Neural crest cell (in vitro differentiated cells): ENCODE measurements around the gene EVC. TPM values are rescaled to one million over a fixed set of nuclear protein-coding genes. Genes with fewer than 3 reads are reported as not detected.

Experiments used
- DNase-seq: peaks from one replicate; pipeline ENCODE4 v3.0.0; 2021; ENCODE audit warnings: low read depth, mixed read lengths, low spot score
- H3K27ac Mint-ChIP-seq: one replicate; pipeline ENCODE4 v1.8.0; 2021; ENCODE audit warnings: mild to moderate bottlenecking, mixed read lengths; ENCODE audit not compliant: unreplicated experiment
- H3K27me3 Mint-ChIP-seq: 2 replicates; pipeline ENCODE4 v1.8.0; 2021; ENCODE audit warnings: low read depth, mild to moderate bottlenecking, mixed read lengths
- H3K36me3 Mint-ChIP-seq: 2 replicates; pipeline ENCODE4 v1.8.0; 2021; ENCODE audit warnings: low read depth, mild to moderate bottlenecking, mixed read lengths
- H3K4me1 Mint-ChIP-seq: 2 replicates; pipeline ENCODE4 v1.8.0; 2021; ENCODE audit warnings: mixed read lengths
- H3K4me3 Mint-ChIP-seq: one replicate; pipeline ENCODE4 v1.8.0; 2021; ENCODE audit warnings: mild to moderate bottlenecking, mixed read lengths
- H3K9me3 Mint-ChIP-seq: 2 replicates; pipeline ENCODE4 v1.8.0; 2021; ENCODE audit warnings: mixed read lengths
- CTCF ChIP-seq: fragments of 200-600 bp; sonication (generic); conservative IDR thresholded peaks from 2 replicates; pipeline ENCODE4 v1.5.0; 2021; ENCODE audit warnings: antibody characterized with exemption, mild to moderate bottlenecking
- total RNA-seq: library from RNA; stranded (reverse); gene quantifications from 2 replicates; pipeline ENCODE4 v1.2.1, GENCODE V29; 2021

EVC gene
- total RNA-seq, 1 donor from 2014 or later, result 24.4 TPM

GRCh38 chr4:5824227-5824626 is 113.2 kb downstream of the EVC start:
- Mint-ChIP-seq H3K27me3 (no peaks in the 10 kb centered on the region), H3K27ac (no peak overlapping the region)

GRCh38 chr4:5824635-5825034 is 113.6 kb downstream of the EVC start:
- H3K4me1 Mint-ChIP-seq, result no peaks in the 10 kb centered on the region
- H3K36me3 Mint-ChIP-seq, result peaks cover 58% of the 10 kb centered on the region
- DNase-seq, result peak; percentile 21
- no peak overlapping the region for H3K4me3 Mint-ChIP-seq
- no peaks in the 10 kb centered on the region for H3K9me3 Mint-ChIP-seq
- no peaks in the 10 kb centered on the region for H3K27me3 Mint-ChIP-seq
- TF ChIP-seq CTCF, result peak; percentile 61
- H3K27ac Mint-ChIP-seq, result no peak overlapping the region

More at GRCh38 chr4:5824227-5824626, 113.2 kb downstream of the EVC start:
- no peak for DNase-seq
- Mint-ChIP-seq H3K4me1 (no peaks in the 10 kb centered on the region), H3K9me3 (no peaks in the 10 kb centered on the region), H3K36me3 (peaks cover 60% of the 10 kb centered on the region), H3K4me3 (peak overlapping the region; percentile 7)
- no peak for TF ChIP-seq CTCF

- H3K36me3 Mint-ChIP-seq, result peaks cover 52% of the 10 kb centered on the region
- no peak for DNase-seq
- H3K27me3 Mint-ChIP-seq, result no peaks in the 10 kb centered on the region
- H3K4me1 Mint-ChIP-seq, result no peaks in the 10 kb centered on the region
- no peak overlapping the region for H3K4me3 Mint-ChIP-seq
- H3K9me3 Mint-ChIP-seq, result no peaks in the 10 kb centered on the region
- no peak for TF ChIP-seq CTCF
- no peak overlapping the region for H3K27ac Mint-ChIP-seq
Measured at GRCh38 chr4:5825321-5826041, 114.5 kb downstream of the EVC start.

- Mint-ChIP-seq H3K27ac (no peak overlapping the region), H3K36me3 (peaks cover 46% of the 10 kb centered on the region), H3K27me3 (no peaks in the 10 kb centered on the region), H3K4me1 (no peaks in the 10 kb centered on the region), H3K4me3 (peak overlapping the region; percentile 28), H3K9me3 (no peaks in the 10 kb centered on the region)
- DNase-seq, result no peak
- TF ChIP-seq CTCF, result no peak
Measured at GRCh38 chr4:5826437-5827107, 115.6 kb downstream of the EVC start.

DNA sequence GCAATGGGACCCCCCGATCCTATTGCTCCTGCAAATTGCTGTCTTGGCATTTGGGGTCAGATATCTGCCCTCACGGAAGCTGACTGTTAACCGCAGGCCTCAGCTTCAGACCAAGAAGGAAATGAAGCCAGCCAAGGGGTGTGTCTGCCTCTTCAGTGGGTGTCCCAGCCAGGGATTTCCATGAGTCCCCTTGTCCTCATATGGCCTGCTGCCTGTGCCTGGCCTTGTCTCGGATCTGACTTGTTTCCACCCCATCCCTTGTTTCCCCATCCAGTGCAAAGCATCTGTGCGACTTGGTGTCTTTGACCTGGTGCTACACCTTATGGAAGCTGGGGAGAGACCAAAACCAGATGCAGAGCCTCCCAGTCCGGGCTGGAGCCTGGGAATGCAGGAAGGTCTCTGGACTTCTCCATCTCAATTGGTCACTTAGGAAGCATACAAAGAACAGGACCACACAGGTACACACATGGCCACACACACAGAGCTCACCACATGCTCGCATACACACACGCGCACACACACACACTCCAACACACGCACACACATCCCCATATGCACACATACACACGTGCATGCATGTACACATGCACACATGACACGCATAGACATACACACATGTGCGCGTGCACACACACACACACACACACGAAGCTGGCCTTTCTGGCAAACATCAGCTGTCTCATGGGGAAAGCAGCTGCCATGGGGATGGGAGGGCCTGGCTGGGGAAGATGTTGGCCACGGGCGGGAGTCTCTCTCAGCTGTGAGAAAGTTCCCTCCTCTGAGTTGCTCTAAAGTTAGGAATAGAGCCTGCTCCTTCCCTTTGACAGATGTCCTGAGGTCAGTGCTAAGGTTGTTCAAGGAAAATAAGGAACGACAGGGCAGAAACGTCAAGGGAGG is 116.4 kb downstream of the EVC start:
- TF ChIP-seq CTCF, result no peak
- Mint-ChIP-seq H3K4me3 (peak overlapping the region; percentile 28), H3K27ac (no peak overlapping the region)

More for the DNA sequence above, 116.4 kb downstream of the EVC start:
- no peaks in the 10 kb centered on the region for H3K4me1 Mint-ChIP-seq
- peaks cover 39% of the 10 kb centered on the region for H3K36me3 Mint-ChIP-seq
- no peak for DNase-seq
- no peaks in the 10 kb centered on the region for H3K9me3 Mint-ChIP-seq
- no peaks in the 10 kb centered on the region for H3K27me3 Mint-ChIP-seq
